Measurements from ENCODE around the gene AMN.

The AMN gene

GRCh38 chr14:102949062-102949800 lies 26.8 kb downstream of the AMN start:
- H3K4me3 ChIP-seq (ENCODE audit: low read depth, low read length): no peak overlapping the region
- TF ChIP-seq CTCF (IDR thresholded peaks at IDR 0.05; ENCODE audit: low read depth, low read length): no peak

GRCh38 chr14:102949801-102950451 lies 27.5 kb downstream of the AMN start:
- no peak overlapping the region for H3K4me3 ChIP-seq (ENCODE audit: low read depth, low read length)
- TF ChIP-seq CTCF (IDR thresholded peaks at IDR 0.05; ENCODE audit: low read depth, low read length): no peak

GRCh38 chr14:102951034-102951433 lies 28.6 kb downstream of the AMN start:
- no peak overlapping the region for H3K4me3 ChIP-seq (ENCODE audit: low read depth, low read length)
- no peak for TF ChIP-seq CTCF (IDR thresholded peaks at IDR 0.05; ENCODE audit: low read depth, low read length)

GRCh38 chr14:102951799-102952198 lies 29.3 kb downstream of the AMN start:
- H3K4me3 ChIP-seq (ENCODE audit: low read depth, low read length): no peak overlapping the region
- TF ChIP-seq CTCF (IDR thresholded peaks at IDR 0.05; ENCODE audit: low read depth, low read length): no peak

- H3K4me3 ChIP-seq (ENCODE audit: low read depth, low read length): no peak overlapping the region
- TF ChIP-seq CTCF (IDR thresholded peaks at IDR 0.05; ENCODE audit: low read depth, low read length): no peak
Measured at GRCh38 chr14:102952276-102952675, 29.8 kb downstream of the AMN start.

GRCh38 chr14:102953100-102953499 lies 30.6 kb downstream of the AMN start:
- no peak overlapping the region for H3K4me3 ChIP-seq (ENCODE audit: low read depth, low read length)
- TF ChIP-seq CTCF (IDR thresholded peaks at IDR 0.05; ENCODE audit: low read depth, low read length): no peak

GRCh38 chr14:102954081-102954789 lies 31.8 kb downstream of the AMN start:
- H3K4me3 ChIP-seq (ENCODE audit: low read depth, low read length): no peak overlapping the region
- no peak for TF ChIP-seq CTCF (IDR thresholded peaks at IDR 0.05; ENCODE audit: low read depth, low read length)

All from WI38 (cell line).